GM23338 (cell line): ENCODE results near the gene SMIM12. TPM values are rescaled to one million over a fixed set of nuclear protein-coding genes. Genes with fewer than 3 reads are reported as not detected.

Source experiments
- ATAC-seq: fragments of 200-7000 bp; cut with Tn5 transposase; 3 replicates; pipeline ENCODE4 v1.9.1; 2020
- DNase-seq: peaks from one replicate; pipeline ENCODE4 v3.0.0-alpha.2; 2015; ENCODE audit warnings: low spot score
- H2AFZ ChIP-seq: fragments of 200-600 bp; sonication (generic); 2 replicates; pipeline ENCODE4 v1.8.0; 2016; ENCODE audit warnings: antibody characterized with exemption, mild to moderate bottlenecking, moderate library complexity
- H3F3A ChIP-seq: fragments of 200-600 bp; sonication (generic); replicated peaks from 2 replicates; pipeline ENCODE4 v1.8.0; 2017; ENCODE audit warnings: antibody characterized with exemption, mixed run types, low read depth
- H3K27ac ChIP-seq: fragments of 200-600 bp; sonication (generic); 2 replicates; pipeline ENCODE4 v1.6.1; 2016; ENCODE audit warnings: low read depth
- H3K27me3 ChIP-seq: fragments of 200-600 bp; sonication (generic); 2 replicates; pipeline ENCODE4 v1.8.0; 2016; ENCODE audit warnings: mild to moderate bottlenecking, mixed run types, moderate library complexity; ENCODE audit not compliant: insufficient read depth
- H3K36me3 ChIP-seq: fragments of 200-600 bp; sonication (generic); 2 replicates; pipeline ENCODE4 v1.8.0; 2016; ENCODE audit warnings: mild to moderate bottlenecking; ENCODE audit not compliant: insufficient read depth
- H3K4me1 ChIP-seq: fragments of 200-600 bp; sonication (generic); 2 replicates; pipeline ENCODE4 v1.8.0; 2016; ENCODE audit warnings: mild to moderate bottlenecking, moderate library complexity; ENCODE audit not compliant: insufficient read depth
- H3K4me2 ChIP-seq: fragments of 200-600 bp; sonication (generic); 2 replicates; pipeline ENCODE4 v1.7.1; 2017; ENCODE audit warnings: mixed run types
- H3K4me3 ChIP-seq: fragments of 200-600 bp; sonication (generic); 2 replicates; pipeline ENCODE4 v1.6.1; 2016; ENCODE audit warnings: mixed run types
- H3K79me2 ChIP-seq: fragments of 200-600 bp; sonication (generic); replicated peaks from 2 replicates; pipeline ENCODE4 v1.8.0; 2017; ENCODE audit warnings: mild to moderate bottlenecking; ENCODE audit not compliant: insufficient read depth
- H3K9me2 ChIP-seq: fragments of 200-600 bp; sonication (generic); 2 replicates; pipeline ENCODE4 v1.8.0; 2017; ENCODE audit not compliant: insufficient read depth
- H4K20me1 ChIP-seq: fragments of 200-600 bp; sonication (generic); replicated peaks from 2 replicates; pipeline ENCODE4 v1.8.0; 2017; ENCODE audit warnings: mild to moderate bottlenecking; ENCODE audit not compliant: insufficient read depth
- H3K27ac Mint-ChIP-seq: 2 replicates; pipeline ENCODE4 v1.8.0; 2020; ENCODE audit warnings: inconsistent platforms, mild to moderate bottlenecking, moderate library complexity, mixed read lengths
- H3K27me3 Mint-ChIP-seq: 3 replicates; pipeline ENCODE4 v1.8.0; 2022; ENCODE audit warnings: low read depth, mild to moderate bottlenecking, moderate library complexity, mixed read lengths, inconsistent platforms; ENCODE audit not compliant: insufficient read depth, poor library complexity
- H3K36me3 Mint-ChIP-seq: 3 replicates; pipeline ENCODE4 v1.8.0; 2021; ENCODE audit warnings: low read depth, mild to moderate bottlenecking, inconsistent platforms, moderate library complexity, mixed read lengths
- H3K4me1 Mint-ChIP-seq: 3 replicates; pipeline ENCODE4 v1.8.0; 2020; ENCODE audit warnings: mild to moderate bottlenecking, inconsistent platforms, mixed read lengths
- H3K4me3 Mint-ChIP-seq: 3 replicates; pipeline ENCODE4 v1.8.0; 2021; ENCODE audit warnings: moderate library complexity, mild to moderate bottlenecking, inconsistent platforms, mixed read lengths
- H3K9me3 Mint-ChIP-seq: 3 replicates; pipeline ENCODE4 v1.8.0; 2020; ENCODE audit warnings: moderate library complexity, mild to moderate bottlenecking, inconsistent platforms, mixed read lengths
- CREB1 ChIP-seq: fragments of 250-450 bp; sonication (Bioruptor Pico); IDR thresholded peaks from 2 replicates; pipeline ENCODE4 v1.5.0; 2020; ENCODE audit warnings: low read depth, mild to moderate bottlenecking, moderate library complexity
- CTCF ChIP-seq, 2 experiments: fragments of 200-600 bp in 1 of 2; sonication (generic) in 1 of 2; conservative IDR thresholded peaks; 2 replicates each; pipeline versions ENCODE4 v1.5.1 to v1.6.1; 2016 to 2017; ENCODE audit warnings: antibody characterized with exemption in 2 of 2, low read depth in 2 of 2, mild to moderate bottlenecking in 2 of 2, moderate library complexity in 1 of 2
- ETS1 ChIP-seq: IDR thresholded peaks from 2 replicates; pipeline ENCODE4 v1.6.1; 2016; ENCODE audit warnings: antibody characterized with exemption
- EZH2 ChIP-seq: fragments of 200-600 bp; sonication (generic); IDR thresholded peaks from one replicate; pipeline ENCODE4 v1.8.0; 2017; ENCODE audit warnings: antibody characterized with exemption, mild to moderate bottlenecking, low read depth; ENCODE audit not compliant: unreplicated experiment
- EZH2phosphoT487 ChIP-seq: fragments of 200-600 bp; sonication (generic); IDR thresholded peaks from one replicate; pipeline ENCODE4 v1.8.1; 2018; ENCODE audit warnings: antibody characterized with exemption; ENCODE audit not compliant: unreplicated experiment
- JUNB ChIP-seq: IDR thresholded peaks from one replicate; pipeline ENCODE4 v1.6.1; 2016; ENCODE audit warnings: antibody characterized with exemption; ENCODE audit not compliant: unreplicated experiment
- NANOG ChIP-seq: IDR thresholded peaks from 2 replicates; pipeline ENCODE4 v1.6.1; 2016; ENCODE audit warnings: antibody characterized with exemption, borderline replicate concordance
- POLR2AphosphoS5 ChIP-seq: IDR thresholded peaks from 2 replicates; pipeline ENCODE4 v1.6.1; 2016; ENCODE audit warnings: antibody characterized with exemption, low read depth
- REST ChIP-seq: IDR thresholded peaks from one replicate; pipeline ENCODE4 v1.6.1; 2018; ENCODE audit warnings: antibody characterized with exemption; ENCODE audit not compliant: unreplicated experiment
- STAT1 ChIP-seq: IDR thresholded peaks from one replicate; pipeline ENCODE4 v1.6.1; 2016; ENCODE audit warnings: antibody characterized with exemption; ENCODE audit not compliant: unreplicated experiment
- ZNF114 ChIP-seq: fragments of 250-450 bp; sonication (Bioruptor Pico); IDR thresholded peaks from 2 replicates; pipeline ENCODE4 v1.5.0; 2020; ENCODE audit warnings: mild to moderate bottlenecking, moderate library complexity
- ZNF331 ChIP-seq: fragments of 250-450 bp; sonication (Bioruptor Pico); IDR thresholded peaks from 2 replicates; pipeline ENCODE4 v1.5.0; 2020; ENCODE audit warnings: low read depth, mild to moderate bottlenecking, moderate library complexity
- ZNF462 ChIP-seq: fragments of 250-450 bp; sonication (Bioruptor Pico); IDR thresholded peaks from 2 replicates; pipeline ENCODE4 v1.5.0; 2020; ENCODE audit warnings: mild to moderate bottlenecking, moderate library complexity
- polyA plus RNA-seq: library from polyadenylated mRNA; unstranded; fragments of >200 nt; fragmentation: Nextera tagmentation; extraction: Ambion mirVana; gene quantifications from 2 replicates; pipeline ENCODE4 v1.2.1, GENCODE V29; 2016
- total RNA-seq: library from RNA; depleted of rRNA; stranded (reverse); fragments of >200 nt; shearing (Covaris generic); gene quantifications from 2 replicates; pipeline ENCODE4 v1.2.3, GENCODE V29; 2014

Gene SMIM12
- total and polyA plus RNA-seq, 2 experiments from 2014 or later, result 22.7 to 25.3 TPM

- Mint-ChIP-seq H3K4me1 (no peaks in the 10 kb centered on the region; the same call in 1 of the 3 replicates), H3K4me3 (no peak overlapping the region), H3K27me3 (peaks cover 12% of the 10 kb centered on the region), H3K27ac (no peak overlapping the region), H3K9me3 (no peaks in the 10 kb centered on the region), H3K36me3 (no peaks in the 10 kb centered on the region)
- TF ChIP-seq ZNF114 (CRISPR knock-in tag) (no peak), NANOG (no peak), STAT1 (no peak), POLR2AphosphoS5 (no peak), ZNF462 (CRISPR knock-in tag) (no peak), EZH2 (no peak), REST (no peak), CREB1 (CRISPR knock-in tag) (no peak), EZH2phosphoT487 (no peak), JUNB (no peak), CTCF (conservative IDR thresholded peaks at IDR 0.05; ENCODE audit: low read depth in 2 of 2) (no peak), ETS1 (no peak), ZNF331 (no peak)
- DNase-seq (no peak), ATAC-seq (no peak)
- Histone ChIP-seq H3F3A (no peaks in the 10 kb centered on the region), H2AFZ (no peak overlapping the region), H3K79me2 (0 out of 2 replicates have a peak, but pooled peaks cover 3% of the 10 kb centered on the region), H3K9me2 (no peaks in the 10 kb centered on the region), H4K20me1 (peaks cover 4% of the 10 kb centered on the region; the same call in 1 of the 2 replicates), H3K4me1 (peaks cover 5% of the 10 kb centered on the region; the same call in 1 of the 2 replicates), H3K27me3 (no peaks in the 10 kb centered on the region), H3K27ac (no peak overlapping the region), H3K36me3 (no peaks in the 10 kb centered on the region), H3K4me2 (no peak overlapping the region), H3K4me3 (no peak overlapping the region)
Measured at GRCh38 chr1:34876406-34876805, 16.9 kb upstream of the SMIM12 start.
